ENCODE data around the gene RPS6KB2. TPM values are rescaled to one million over a fixed set of nuclear protein-coding genes. Genes with fewer than 3 reads are reported as not detected.
A peak's percentile ranks its signal among the peaks of the same experiment; 100 is the strongest.

The RPS6KB2 gene
- total RNA-seq, 1 donor, result 36.9 TPM

- DNase-seq (ENCODE audit: insufficient read length, low spot score, missing footprints), result peak; percentile 96
- peak; percentile 35 for TF ChIP-seq CTCF (IDR thresholded peaks at IDR 0.05; ENCODE audit: extremely low read depth, low read depth, low read length)
Measured at GRCh38 chr11:67439321-67440228, 11.3 kb downstream of the RPS6KB2 start.

GRCh38 chr11:67440229-67441097 is 12.2 kb downstream of the RPS6KB2 start:
- Histone ChIP-seq H2AFZ (ENCODE audit: low read length) (no peak overlapping the region), H3K4me1 (ENCODE audit: insufficient read depth, low read length) (peaks cover 7% of the 10 kb centered on the region), H3K79me2 (ENCODE audit: insufficient read depth, low read length) (peaks cover 18% of the 10 kb centered on the region), H3K36me3 (ENCODE audit: insufficient read depth, low read length) (peaks cover 13% of the 10 kb centered on the region), H3K4me3 (ENCODE audit: insufficient read depth, low read length) (no peak overlapping the region), H3K9me3 (ENCODE audit: low read depth, low read length) (no peaks in the 10 kb centered on the region), H3K27me3 (ENCODE audit: insufficient read depth, low read length) (no peaks in the 10 kb centered on the region), H4K20me1 (ENCODE audit: insufficient read depth, low read length) (peaks cover 10% of the 10 kb centered on the region), H3K4me2 (ENCODE audit: insufficient read depth, low read length) (no peak overlapping the region), H3K27ac (ENCODE audit: low read depth, low read length) (no peak overlapping the region)
- no peak for TF ChIP-seq CTCF (IDR thresholded peaks at IDR 0.05; ENCODE audit: extremely low read depth, low read depth, low read length)
- DNase-seq (ENCODE audit: insufficient read length, low spot score, missing footprints), result peak; percentile 90

More at GRCh38 chr11:67439321-67440228, 11.3 kb downstream of the RPS6KB2 start:
- H3K4me2 ChIP-seq (ENCODE audit: insufficient read depth, low read length), result no peak overlapping the region
- H3K4me1 ChIP-seq (ENCODE audit: insufficient read depth, low read length), result peaks cover 7% of the 10 kb centered on the region
- peaks cover 13% of the 10 kb centered on the region for H3K36me3 ChIP-seq (ENCODE audit: insufficient read depth, low read length)
- H3K27me3 ChIP-seq (ENCODE audit: insufficient read depth, low read length), result no peaks in the 10 kb centered on the region
- H3K79me2 ChIP-seq (ENCODE audit: insufficient read depth, low read length), result peaks cover 18% of the 10 kb centered on the region
- no peak overlapping the region for H2AFZ ChIP-seq (ENCODE audit: low read length)
- no peak overlapping the region for H3K4me3 ChIP-seq (ENCODE audit: insufficient read depth, low read length)
- peaks cover 10% of the 10 kb centered on the region for H4K20me1 ChIP-seq (ENCODE audit: insufficient read depth, low read length)
- no peak overlapping the region for H3K27ac ChIP-seq (ENCODE audit: low read depth, low read length)
- no peaks in the 10 kb centered on the region for H3K9me3 ChIP-seq (ENCODE audit: low read depth, low read length)

GRCh38 chr11:67441098-67441563 is 12.8 kb downstream of the RPS6KB2 start:
- H4K20me1 ChIP-seq (ENCODE audit: insufficient read depth, low read length), result peaks cover 10% of the 10 kb centered on the region
- DNase-seq (ENCODE audit: insufficient read length, low spot score, missing footprints), result no peak
- H3K9me3 ChIP-seq (ENCODE audit: low read depth, low read length), result no peaks in the 10 kb centered on the region
- no peak for TF ChIP-seq CTCF (IDR thresholded peaks at IDR 0.05; ENCODE audit: extremely low read depth, low read depth, low read length)
- peaks cover 18% of the 10 kb centered on the region for H3K79me2 ChIP-seq (ENCODE audit: insufficient read depth, low read length)
- H3K36me3 ChIP-seq (ENCODE audit: insufficient read depth, low read length), result peaks cover 13% of the 10 kb centered on the region
- H2AFZ ChIP-seq (ENCODE audit: low read length), result no peak overlapping the region
- H3K27ac ChIP-seq (ENCODE audit: low read depth, low read length), result no peak overlapping the region
- no peak overlapping the region for H3K4me2 ChIP-seq (ENCODE audit: insufficient read depth, low read length)
- no peaks in the 10 kb centered on the region for H3K27me3 ChIP-seq (ENCODE audit: insufficient read depth, low read length)
- peaks cover 7% of the 10 kb centered on the region for H3K4me1 ChIP-seq (ENCODE audit: insufficient read depth, low read length)
- no peak overlapping the region for H3K4me3 ChIP-seq (ENCODE audit: insufficient read depth, low read length)

All from osteoblast (primary cell).